ENCODE measurements around the gene PSMD1.

- TF ChIP-seq CTCF (conservative IDR thresholded peaks at IDR 0.05; ENCODE audit: low read depth in 2 of 2) (no peak), POLR2AphosphoS5 (IDR thresholded peaks at IDR 0.05; ENCODE audit: low read depth) (no peak), REST (IDR thresholded peaks at IDR 0.05; ENCODE audit: unreplicated experiment) (no peak), EZH2 (IDR thresholded peaks at IDR 0.05; ENCODE audit: low read depth, unreplicated experiment) (no peak)
These were observed 18.0 kb upstream of the PSMD1 start for GRCh38 chr2:231038483-231039293.

Data from GM23338 (cell line).